Lung (tissue), 12 donors: ENCODE results near the gene LBHD2. TPM values are rescaled to one million over a fixed set of nuclear protein-coding genes. Genes with fewer than 3 reads are reported as not detected.
A peak's percentile ranks its signal among the peaks of the same experiment; 100 is the strongest.

ENCODE experiments used
- ATAC-seq: fragments of 200-7000 bp; cut with Tn5 transposase; one replicate; pipeline ENCODE4 v1.9.1; 2020; ENCODE audit warnings: moderate number of reproducible peaks; ENCODE audit not compliant: insufficient read depth, low FRiP score
- DNase-seq, 3 donors: peaks; one replicate each; pipeline ENCODE4 v3.0.0-alpha.2; 2013 to 2017
- H3K27ac ChIP-seq, 2 donors: one replicate each; pipeline ENCODE4 v1.5.1; 2013; ENCODE audit warnings: mild to moderate bottlenecking in 2 of 2, moderate library complexity in 2 of 2, control low read depth in 1 of 2, inconsistent platforms in 1 of 2, low read depth in 1 of 2, low read length in 1 of 2
- H3K27me3 ChIP-seq, 3 donors: one replicate each; pipeline ENCODE4 v1.5.1; 2013; ENCODE audit warnings: low read length in 2 of 3; ENCODE audit not compliant: control insufficient read depth in 3 of 3, insufficient read depth in 3 of 3
- H3K36me3 ChIP-seq, 4 donors: one replicate each; pipeline ENCODE4 v1.5.1; 2013; ENCODE audit warnings: low read length in 4 of 4, mild to moderate bottlenecking in 1 of 4, moderate library complexity in 1 of 4; ENCODE audit not compliant: control insufficient read depth in 4 of 4, insufficient read depth in 4 of 4
- H3K4me1 ChIP-seq, 5 donors: one replicate each; pipeline ENCODE4 v1.5.1; 2013; ENCODE audit warnings: low read length in 5 of 5, mild to moderate bottlenecking in 2 of 5, moderate library complexity in 1 of 5; ENCODE audit not compliant: control insufficient read depth in 5 of 5, insufficient read depth in 5 of 5
- H3K4me3 ChIP-seq: one replicate; pipeline ENCODE4 v1.5.1; 2013; ENCODE audit warnings: mild to moderate bottlenecking, control low read depth, moderate library complexity
- H3K9ac ChIP-seq, 2 donors: one replicate each; pipeline ENCODE4 v1.5.1; 2013; ENCODE audit warnings: low read length in 2 of 2, control low read depth in 1 of 2; ENCODE audit not compliant: insufficient read depth in 1 of 2
- H3K9me3 ChIP-seq, 4 donors: one replicate each; pipeline ENCODE4 v1.5.1; 2013; ENCODE audit warnings: low read length in 3 of 4, mild to moderate bottlenecking in 1 of 4, moderate library complexity in 1 of 4; ENCODE audit not compliant: control insufficient read depth in 4 of 4, insufficient read depth in 3 of 4
- CTCF ChIP-seq: IDR thresholded peaks from 2 replicates; pipeline ENCODE4 v1.5.1; 2012; ENCODE audit warnings: mild to moderate bottlenecking; ENCODE audit errors: control extremely low read depth, extremely low read depth
- WGBS, 2 donors: extraction: QIAGEN DNeasy Blood & Tissue Kit; methylation state at CpG; one replicate each; pipeline ENCODE4 v1.1.7; 2013; 5-methylcytosine and 5-hydroxymethylcytosine counted together
- polyA plus RNA-seq, 2 donors: library from polyadenylated mRNA; stranded (reverse); fragments of 200-250 nt; gene quantifications; one replicate each; pipeline ENCODE4 v1.2.1, GENCODE V29; 2013
- total RNA-seq, 2 donors: library from RNA; depleted of rRNA in 1 of 2; stranded (reverse); fragments of >200 nt in 1 of 2; gene quantifications; one replicate each; pipeline ENCODE4 v1.2.1, GENCODE V29; 2014 to 2021
- donor health status: control.
- donor health status: control.
- donor health status: Bipolar disorder and iron deficiency.
- donor health status: healthy.
- donor health status: DM: yes; HTN: yes; CAD: no.

LBHD2 gene
- total and polyA plus RNA-seq, 4 donors = 0.08 TPM; not detected in 3

- 4 to 8% methylated on average over 66 to 68 of the region's 68 CpGs for WGBS, 2 donors
- DNase-seq = peak; percentile 73 to 78 (median 76)
- TF ChIP-seq CTCF = no peak
- ATAC-seq = peak; percentile 30
- peaks cover 0 to 32% (median 22%) of the 10 kb centered on the region in 5 donors for H3K4me1 ChIP-seq
- peak overlapping the region in 1 of 2 donors; percentile 27 for H3K27ac ChIP-seq
- no peak overlapping the region for H3K4me3 ChIP-seq
- no peaks in the 10 kb centered on the region for H3K36me3 ChIP-seq
- peaks cover 0 to 4% (median 0%) of the 10 kb centered on the region in 4 donors for H3K9me3 ChIP-seq
- no peak overlapping the region for H3K9ac ChIP-seq
- peaks cover 0 to 29% (median 13%) of the 10 kb centered on the region in 3 donors for H3K27me3 ChIP-seq
These were observed 19.7 kb downstream of the LBHD2 start for GRCh38 chr14:103103461-103104388.

GRCh38 chr14:103104389-103104653 lies 20.3 kb downstream of the LBHD2 start:
- peaks cover 0 to 29% (median 18%) of the 10 kb centered on the region in 5 donors for H3K4me1 ChIP-seq
- 8 to 9% methylated on average over 11 to 20 of the region's 20 CpGs for WGBS, 2 donors
- H3K4me3 ChIP-seq = no peak overlapping the region
- no peaks in the 10 kb centered on the region for H3K36me3 ChIP-seq
- no peak overlapping the region for H3K9ac ChIP-seq
- DNase-seq (no peak), ATAC-seq (no peak)
- H3K27me3 ChIP-seq = peaks cover 0 to 29% (median 13%) of the 10 kb centered on the region in 3 donors
- peaks cover 0 to 4% (median 0%) of the 10 kb centered on the region in 4 donors for H3K9me3 ChIP-seq
- H3K27ac ChIP-seq = no peak overlapping the region
- TF ChIP-seq CTCF = no peak

- 7 to 8% methylated on average over 37 to 59 of the region's 59 CpGs for WGBS, 2 donors
- Histone ChIP-seq H3K4me3 (no peak overlapping the region), H3K27ac (no peak overlapping the region), H3K36me3 (no peaks in the 10 kb centered on the region), H3K9ac (no peak overlapping the region), H3K27me3 (peaks cover 0 to 29% (median 13%) of the 10 kb centered on the region in 3 donors), H3K9me3 (peaks cover 0 to 4% (median 0%) of the 10 kb centered on the region in 4 donors), H3K4me1 (peaks cover 0 to 30% (median 15%) of the 10 kb centered on the region in 5 donors)
- ATAC-seq = peak; percentile 87
- peak; percentile 55 to 74 (median 68) for DNase-seq
- TF ChIP-seq CTCF = peak; percentile 86
These were observed 20.8 kb downstream of the LBHD2 start for GRCh38 chr14:103104654-103105452.
